ENCODE measurements around the gene GPRC6A. TPM values are rescaled to one million over a fixed set of nuclear protein-coding genes. Genes with fewer than 3 reads are reported as not detected.

The GPRC6A gene
- polyA plus RNA-seq, 3 donors, result not detected

DNA sequence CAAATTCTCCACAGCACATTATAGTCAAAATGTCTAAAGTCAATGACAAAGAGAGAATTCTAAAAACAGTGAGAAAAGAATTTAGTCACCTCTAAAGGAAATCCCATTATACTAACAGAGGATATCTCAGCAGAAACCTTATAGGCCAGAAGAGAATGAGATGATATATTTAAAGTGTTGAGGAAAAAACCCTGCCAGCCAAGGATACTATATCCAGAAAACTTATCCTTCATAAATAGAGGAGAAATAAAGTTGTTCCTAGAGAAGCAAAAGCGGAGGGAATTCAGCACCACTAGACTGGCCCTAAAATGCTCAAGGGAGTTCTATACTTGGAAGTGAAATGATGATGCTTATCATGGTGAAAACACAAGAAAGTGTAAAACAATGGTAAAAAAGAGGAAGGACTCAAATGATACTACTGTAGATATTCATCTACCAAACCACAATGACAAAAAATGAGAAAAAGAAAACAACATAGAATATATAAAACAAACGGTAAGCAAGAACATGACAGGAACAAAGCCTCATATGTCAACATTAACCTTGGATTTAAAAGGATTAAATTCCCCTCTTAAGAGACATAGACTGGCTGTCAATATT, 16.7 kb downstream of the GPRC6A start:
- no peak overlapping the region for H3K4me2 ChIP-seq (replicated peaks; ENCODE audit: extremely low read depth, low read length, poor library complexity, severe bottlenecking)
- peaks cover 3 to 23% (median 15%) of the 10 kb centered on the region in 7 donors for H3K9me3 Mint-ChIP-seq
- H3K4me1 Mint-ChIP-seq, result no peaks in the 10 kb centered on the region
- DNase-seq, result no peak
- no peaks in the 10 kb centered on the region for H3K4me1 ChIP-seq (ENCODE audit: control insufficient read depth in 1 of 2, insufficient read depth in 2 of 2, low read length in 2 of 2)
- H4K20me1 ChIP-seq (ENCODE audit: insufficient read depth, low read length), result no peaks in the 10 kb centered on the region
- H3K27ac Mint-ChIP-seq, result no peak overlapping the region
- no peaks in the 10 kb centered on the region for H3K79me2 ChIP-seq (ENCODE audit: insufficient read depth, low read length)
- no peaks in the 10 kb centered on the region for H3K36me3 Mint-ChIP-seq
- no CpG with 5 or more reads among the region's 2 CpGs for WGBS (ENCODE audit: insufficient coverage)
- no peak overlapping the region for H2AFZ ChIP-seq (ENCODE audit: insufficient read depth, low read depth, low read length, poor library complexity, severe bottlenecking)
- H3K4me3 ChIP-seq (replicated peaks in 1 of 3; ENCODE audit: low read depth in 2 of 3, low read length in 3 of 3), result no peak overlapping the region
- H3K27me3 Mint-ChIP-seq (ENCODE audit: low read depth in 3 of 3), result peaks cover 0 to 1% (median 0%) of the 10 kb centered on the region in 3 donors
- H3K4me3 Mint-ChIP-seq, result no peak overlapping the region
- H3K9ac ChIP-seq (ENCODE audit: insufficient read depth, low read length, poor library complexity, severe bottlenecking), result no peak overlapping the region
- TF ChIP-seq, protein P1, sequence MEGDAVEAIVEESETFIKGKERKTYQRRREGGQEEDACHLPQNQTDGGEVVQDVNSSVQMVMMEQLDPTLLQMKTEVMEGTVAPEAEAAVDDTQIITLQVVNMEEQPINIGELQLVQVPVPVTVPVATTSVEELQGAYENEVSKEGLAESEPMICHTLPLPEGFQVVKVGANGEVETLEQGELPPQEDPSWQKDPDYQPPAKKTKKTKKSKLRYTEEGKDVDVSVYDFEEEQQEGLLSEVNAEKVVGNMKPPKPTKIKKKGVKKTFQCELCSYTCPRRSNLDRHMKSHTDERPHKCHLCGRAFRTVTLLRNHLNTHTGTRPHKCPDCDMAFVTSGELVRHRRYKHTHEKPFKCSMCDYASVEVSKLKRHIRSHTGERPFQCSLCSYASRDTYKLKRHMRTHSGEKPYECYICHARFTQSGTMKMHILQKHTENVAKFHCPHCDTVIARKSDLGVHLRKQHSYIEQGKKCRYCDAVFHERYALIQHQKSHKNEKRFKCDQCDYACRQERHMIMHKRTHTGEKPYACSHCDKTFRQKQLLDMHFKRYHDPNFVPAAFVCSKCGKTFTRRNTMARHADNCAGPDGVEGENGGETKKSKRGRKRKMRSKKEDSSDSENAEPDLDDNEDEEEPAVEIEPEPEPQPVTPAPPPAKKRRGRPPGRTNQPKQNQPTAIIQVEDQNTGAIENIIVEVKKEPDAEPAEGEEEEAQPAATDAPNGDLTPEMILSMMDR (IDR thresholded peaks at IDR 0.05), result no peak
- H3K9me3 ChIP-seq (replicated peaks in 1 of 2; ENCODE audit: control insufficient read depth in 1 of 2, insufficient read depth in 1 of 2, low read length in 2 of 2), result peaks cover 6% of the 10 kb centered on the region in 2 donors
- H3K27me3 ChIP-seq (ENCODE audit: control insufficient read depth in 2 of 2, insufficient read depth in 2 of 2, low read length in 2 of 2), result no peaks in the 10 kb centered on the region
- H3K36me3 ChIP-seq (replicated peaks in 1 of 2; ENCODE audit: control insufficient read depth in 1 of 2, insufficient read depth in 2 of 2, low read length in 2 of 2), result no peaks in the 10 kb centered on the region
- intact Hi-C loops (cut with micrococcal nuclease), result no loop called here
- H3K27ac ChIP-seq (ENCODE audit: low read depth in 1 of 2, low read length in 2 of 2), result no peak overlapping the region

DNA sequence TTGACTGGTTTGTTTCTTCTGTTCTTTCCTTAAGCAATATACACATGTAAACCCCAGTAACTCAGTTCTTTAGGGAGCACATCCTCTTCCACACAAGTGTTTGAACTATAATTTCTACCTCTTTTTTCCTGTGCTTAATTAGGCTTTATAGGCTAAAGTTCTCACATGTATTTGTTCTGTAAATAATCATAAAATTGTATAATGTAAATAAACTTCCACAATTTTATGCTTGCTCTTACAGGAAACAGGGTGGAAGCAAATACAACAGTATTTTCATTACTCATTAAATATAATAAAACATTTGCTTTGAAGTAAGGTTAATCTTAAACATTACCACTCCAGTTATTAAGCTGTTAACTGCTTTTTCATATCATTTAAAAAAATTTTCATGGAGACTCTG, 26.9 kb downstream of the GPRC6A start:
- Histone ChIP-seq H3K9me3 (replicated peaks in 1 of 2; ENCODE audit: control insufficient read depth in 1 of 2, insufficient read depth in 1 of 2, low read length in 2 of 2) (no peaks in the 10 kb centered on the region), H3K79me2 (ENCODE audit: insufficient read depth, low read length) (no peaks in the 10 kb centered on the region), H4K20me1 (ENCODE audit: insufficient read depth, low read length) (no peaks in the 10 kb centered on the region), H3K4me2 (replicated peaks; ENCODE audit: extremely low read depth, low read length, poor library complexity, severe bottlenecking) (no peak overlapping the region), H3K4me1 (ENCODE audit: control insufficient read depth in 1 of 2, insufficient read depth in 2 of 2, low read length in 2 of 2) (no peaks in the 10 kb centered on the region), H3K36me3 (replicated peaks in 1 of 2; ENCODE audit: control insufficient read depth in 1 of 2, insufficient read depth in 2 of 2, low read length in 2 of 2) (no peaks in the 10 kb centered on the region), H3K4me3 (replicated peaks in 1 of 3; ENCODE audit: low read depth in 2 of 3, low read length in 3 of 3) (no peak overlapping the region), H3K9ac (ENCODE audit: insufficient read depth, low read length, poor library complexity, severe bottlenecking) (no peak overlapping the region), H3K27me3 (ENCODE audit: control insufficient read depth in 2 of 2, insufficient read depth in 2 of 2, low read length in 2 of 2) (no peaks in the 10 kb centered on the region), H3K27ac (ENCODE audit: low read depth in 1 of 2, low read length in 2 of 2) (no peak overlapping the region), H2AFZ (ENCODE audit: insufficient read depth, low read depth, low read length, poor library complexity, severe bottlenecking) (no peak overlapping the region)
- H3K27ac Mint-ChIP-seq, result no peak overlapping the region
- intact Hi-C loops (cut with micrococcal nuclease), result no loop called here
- H3K9me3 Mint-ChIP-seq, result no peaks in the 10 kb centered on the region
- TF ChIP-seq, protein P1 (IDR thresholded peaks at IDR 0.05), result no peak
- no peaks in the 10 kb centered on the region for H3K4me1 Mint-ChIP-seq
- no peak for DNase-seq
- peaks cover 0 to 3% (median 1%) of the 10 kb centered on the region in 3 donors for H3K27me3 Mint-ChIP-seq (ENCODE audit: low read depth in 3 of 3)
- H3K4me3 Mint-ChIP-seq, result no peak overlapping the region
- H3K36me3 Mint-ChIP-seq, result no peaks in the 10 kb centered on the region

All from CD14-positive monocyte (primary cell).